ENCODE measurements around the gene MRGPRE.
"Not testable (repeated sequence)": the region's sequence is repeated elsewhere in the genome, so short reads cannot be mapped to it uniquely, and the experiment has no call there.

Gene MRGPRE, protein sequence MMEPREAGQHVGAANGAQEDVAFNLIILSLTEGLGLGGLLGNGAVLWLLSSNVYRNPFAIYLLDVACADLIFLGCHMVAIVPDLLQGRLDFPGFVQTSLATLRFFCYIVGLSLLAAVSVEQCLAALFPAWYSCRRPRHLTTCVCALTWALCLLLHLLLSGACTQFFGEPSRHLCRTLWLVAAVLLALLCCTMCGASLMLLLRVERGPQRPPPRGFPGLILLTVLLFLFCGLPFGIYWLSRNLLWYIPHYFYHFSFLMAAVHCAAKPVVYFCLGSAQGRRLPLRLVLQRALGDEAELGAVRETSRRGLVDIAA

DNA sequence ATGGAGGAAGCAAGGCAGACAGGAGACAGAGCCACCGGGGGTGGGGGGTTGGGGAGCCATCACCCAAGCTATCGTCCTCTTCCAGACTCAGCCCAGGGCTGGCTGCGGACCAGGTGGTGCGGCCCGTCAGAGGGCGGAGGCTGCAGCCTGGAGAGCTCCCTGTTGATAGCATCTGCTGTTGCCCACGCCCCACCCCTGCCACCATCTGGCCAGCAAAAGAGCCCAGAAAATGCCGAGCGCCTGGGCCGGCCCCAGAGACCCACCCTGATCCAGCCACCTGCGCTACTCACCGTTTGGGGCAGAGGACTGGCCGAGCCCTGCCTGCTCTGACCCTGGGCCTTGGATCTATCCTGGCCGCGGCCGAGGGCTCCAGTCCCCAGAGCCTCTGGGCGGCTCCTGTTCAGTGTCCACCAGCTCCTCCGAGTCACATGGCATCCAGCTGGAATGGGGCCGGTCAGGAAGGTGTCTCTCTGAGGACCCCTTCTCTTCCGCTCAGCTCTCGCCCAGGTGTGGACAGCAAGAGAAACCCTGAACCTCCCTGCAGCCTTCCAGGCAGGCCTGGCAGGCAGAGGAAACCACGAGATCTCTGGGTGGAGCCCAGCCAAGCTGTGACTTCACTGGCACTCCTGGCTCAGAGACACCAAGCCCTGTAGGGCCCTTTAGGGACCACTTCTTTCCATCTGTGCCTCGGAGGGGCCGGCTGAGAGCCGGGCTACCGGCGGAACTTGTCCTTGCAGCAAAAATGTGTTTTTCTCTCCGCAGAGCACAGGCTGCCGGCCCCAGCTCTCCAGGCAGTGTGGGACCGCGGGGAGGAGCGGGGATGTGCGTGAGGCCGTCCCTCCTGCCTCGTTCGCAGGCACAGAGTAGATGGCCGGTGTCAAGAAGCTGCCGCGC, at the start of gene MRGPRE:
MRGPRE (minus strand) TSS at position 567 of the 894 bp plus-strand sequence. CDS start 3,618 bp downstream, outside the sequence.
- peaks cover 37% of the 10 kb centered on the region for H3K27me3 Mint-ChIP-seq
- peak; percentile 17 for ATAC-seq
- peaks cover 4% of the 10 kb centered on the region for H3K9me3 Mint-ChIP-seq
- no peaks in the 10 kb centered on the region for H3K4me1 Mint-ChIP-seq
- H3K4me3 Mint-ChIP-seq = no peak within 1 kb of the TSS
- no peak within 1 kb of the TSS for H3K27ac Mint-ChIP-seq
- no peaks in the 10 kb centered on the region for H3K36me3 Mint-ChIP-seq

DNA sequence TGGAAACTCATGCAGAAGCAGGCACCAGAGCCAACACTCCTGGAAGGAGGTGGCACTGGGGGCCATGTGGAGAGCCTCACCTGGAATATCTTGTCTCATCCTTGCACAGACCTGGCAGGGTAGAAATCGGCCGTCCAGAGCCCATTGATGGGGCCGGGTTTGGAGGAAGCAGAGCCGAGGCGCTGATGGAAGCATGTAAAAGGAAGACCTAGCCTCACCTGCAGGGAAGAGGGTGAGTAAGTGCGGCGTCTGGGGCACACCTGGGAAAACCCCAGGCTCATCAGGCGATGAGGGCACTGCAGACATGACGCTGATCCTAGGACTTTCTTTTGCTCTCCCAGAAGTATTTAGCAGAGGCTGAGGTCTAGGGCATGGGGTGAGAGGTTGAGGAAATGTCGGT, 48.9 kb upstream of the MRGPRE start:
- not testable (repeated sequence) for H3K4me3 Mint-ChIP-seq, H3K27me3 Mint-ChIP-seq, H3K36me3 Mint-ChIP-seq, H3K9me3 Mint-ChIP-seq, H3K27ac Mint-ChIP-seq, ATAC-seq, H3K4me1 Mint-ChIP-seq

DNA sequence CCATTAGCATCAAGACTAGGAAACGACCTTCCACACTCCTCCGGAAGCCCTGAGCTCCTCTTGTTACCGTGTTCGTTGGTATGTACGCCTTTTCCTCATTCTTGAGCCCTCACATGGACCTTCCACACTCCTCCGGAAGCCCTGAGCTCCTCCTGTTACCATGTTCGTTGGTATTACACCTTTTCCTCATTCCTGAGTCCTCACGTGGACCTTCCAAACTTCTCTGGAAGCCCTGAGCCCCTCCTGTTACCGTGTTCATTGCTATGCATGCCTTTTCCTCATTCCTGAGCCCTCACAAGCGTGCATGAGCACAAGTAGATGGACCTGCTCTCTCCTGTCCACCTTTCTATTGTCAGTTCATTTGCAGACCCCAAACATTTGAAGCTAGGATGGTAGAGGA, 48.4 kb upstream of the MRGPRE start:
- not testable (repeated sequence) for ATAC-seq, H3K4me3 Mint-ChIP-seq, H3K9me3 Mint-ChIP-seq, H3K4me1 Mint-ChIP-seq, H3K36me3 Mint-ChIP-seq, H3K27ac Mint-ChIP-seq, H3K27me3 Mint-ChIP-seq

DNA sequence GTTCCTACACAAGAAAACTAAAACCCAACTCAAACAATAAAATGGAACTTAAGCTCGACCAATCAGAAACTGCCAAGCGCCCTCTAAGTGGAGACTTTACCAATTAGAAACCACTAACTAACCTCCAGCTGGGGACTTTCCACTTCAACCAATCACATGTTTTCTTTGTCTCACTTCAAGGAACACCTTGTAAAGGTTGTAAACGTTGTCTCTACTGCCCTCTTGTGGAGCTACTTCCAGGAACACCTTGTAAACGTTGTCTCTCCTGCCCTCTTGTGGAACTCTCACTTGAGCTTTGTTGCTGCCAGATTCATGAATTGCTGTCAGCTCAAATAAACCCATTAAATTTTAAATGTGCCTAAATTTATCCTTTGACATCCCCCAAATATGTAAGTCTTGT, 46.7 kb upstream of the MRGPRE start:
- H3K27ac Mint-ChIP-seq, ATAC-seq, H3K36me3 Mint-ChIP-seq, H3K4me3 Mint-ChIP-seq, H3K4me1 Mint-ChIP-seq, H3K27me3 Mint-ChIP-seq, H3K9me3 Mint-ChIP-seq: not testable (repeated sequence)

DNA sequence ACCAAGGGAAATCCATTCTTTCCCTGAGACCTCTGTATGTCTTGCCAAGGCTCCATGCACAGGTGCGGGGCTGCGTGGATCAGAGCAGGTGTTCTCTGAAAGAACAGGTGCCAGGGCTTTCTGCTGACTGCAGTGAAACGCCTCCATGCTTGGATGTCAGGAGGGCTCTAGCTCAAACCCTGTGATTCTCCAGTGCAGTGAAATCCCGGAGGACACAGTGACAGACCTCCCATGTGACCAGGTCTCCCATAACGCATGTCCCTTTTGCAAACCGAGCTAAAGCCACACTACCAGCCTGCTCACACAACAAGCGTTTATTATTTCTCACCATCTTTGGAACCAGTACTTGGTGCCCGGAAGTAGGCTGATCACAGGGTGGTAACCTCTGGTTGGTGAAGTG, 41.4 kb upstream of the MRGPRE start:
- H3K4me3 Mint-ChIP-seq, H3K27ac Mint-ChIP-seq, ATAC-seq, H3K4me1 Mint-ChIP-seq, H3K9me3 Mint-ChIP-seq, H3K36me3 Mint-ChIP-seq, H3K27me3 Mint-ChIP-seq: not testable (repeated sequence)

DNA sequence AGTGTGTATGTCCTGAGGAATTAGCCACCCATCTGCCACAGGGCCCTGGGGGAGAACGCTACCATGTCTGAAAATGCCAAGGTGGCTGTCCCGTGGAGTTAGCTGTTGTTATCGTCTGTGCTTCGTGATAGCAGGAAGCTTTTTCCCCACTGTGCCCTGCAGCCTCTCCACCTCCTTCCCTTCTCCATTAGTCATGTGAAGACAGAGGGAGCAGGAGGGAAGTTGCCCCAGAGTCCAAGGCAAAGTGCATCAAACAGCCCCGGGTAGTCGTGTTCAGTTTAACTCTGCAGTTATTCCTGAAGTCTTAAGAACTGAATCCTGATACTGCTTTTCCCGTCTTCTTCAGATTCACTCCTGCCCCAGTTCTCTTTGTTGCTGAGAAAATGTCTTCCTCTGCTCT, 30.3 kb upstream of the MRGPRE start:
- not testable (repeated sequence) for ATAC-seq, H3K36me3 Mint-ChIP-seq, H3K27ac Mint-ChIP-seq, H3K9me3 Mint-ChIP-seq, H3K4me3 Mint-ChIP-seq, H3K27me3 Mint-ChIP-seq, H3K4me1 Mint-ChIP-seq

DNA sequence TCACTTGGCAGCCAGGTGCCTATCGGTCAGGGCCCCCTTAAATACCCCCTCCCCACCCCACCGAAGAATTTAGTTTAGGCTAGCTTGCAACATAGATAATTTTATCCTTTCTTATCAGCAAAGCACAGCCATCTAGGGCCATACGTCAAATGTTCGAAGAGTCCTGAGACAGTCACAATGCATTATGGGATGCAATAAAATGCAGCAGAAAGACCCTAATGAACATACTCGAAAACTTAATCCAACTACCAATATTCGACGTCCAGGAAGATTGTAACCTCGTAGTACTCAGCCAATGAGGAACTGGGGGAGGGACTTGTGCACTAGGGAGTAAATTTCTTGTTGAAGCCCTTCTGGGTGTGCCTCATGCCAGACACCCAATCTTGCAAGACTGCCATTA, 29.6 kb upstream of the MRGPRE start:
- H3K27ac Mint-ChIP-seq, H3K4me1 Mint-ChIP-seq, H3K4me3 Mint-ChIP-seq, ATAC-seq, H3K36me3 Mint-ChIP-seq, H3K9me3 Mint-ChIP-seq: not testable (repeated sequence)
- peaks cover 10% of the 10 kb centered on the region for H3K27me3 Mint-ChIP-seq

DNA sequence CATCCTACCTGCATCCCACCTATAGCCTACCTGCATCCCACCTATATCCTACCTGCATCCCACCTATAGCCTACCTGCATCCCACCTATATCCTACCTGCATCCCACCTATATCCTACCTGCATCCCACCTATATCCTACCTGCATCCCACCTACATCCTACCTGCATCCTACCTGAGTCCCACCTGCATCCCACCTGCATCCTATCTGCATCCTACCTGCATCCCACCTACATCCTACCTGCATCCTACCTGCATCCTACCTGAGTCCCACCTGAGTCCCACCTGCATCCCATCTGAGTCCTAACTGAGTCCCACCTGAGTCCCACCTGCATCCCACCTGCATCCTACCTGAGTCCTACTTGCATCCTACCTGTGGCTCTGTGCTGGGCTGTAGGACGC, 25.3 kb upstream of the MRGPRE start:
- H3K27ac Mint-ChIP-seq, H3K9me3 Mint-ChIP-seq, H3K36me3 Mint-ChIP-seq, ATAC-seq, H3K4me3 Mint-ChIP-seq, H3K4me1 Mint-ChIP-seq: not testable (repeated sequence)
- peaks cover 10% of the 10 kb centered on the region for H3K27me3 Mint-ChIP-seq

DNA sequence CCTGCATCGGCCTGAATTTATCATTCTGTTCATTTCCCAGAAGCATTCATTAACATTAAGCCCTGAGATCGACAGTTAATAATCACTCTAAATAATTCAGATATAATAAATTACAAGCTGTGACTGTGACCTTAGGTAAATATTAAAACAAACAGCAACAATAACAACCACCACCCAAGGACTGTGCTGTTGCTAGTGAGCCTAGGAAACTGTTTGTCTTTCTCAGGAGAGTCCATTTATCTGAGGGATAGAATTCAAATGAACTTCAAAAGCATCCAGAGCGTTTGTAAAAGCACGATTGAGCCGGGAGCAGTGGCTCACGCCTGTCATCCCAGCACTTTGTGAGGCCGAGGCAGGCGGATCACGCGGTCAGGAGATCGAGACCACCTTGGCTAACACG, 23.0 kb upstream of the MRGPRE start:
- ATAC-seq, H3K27ac Mint-ChIP-seq, H3K4me1 Mint-ChIP-seq, H3K4me3 Mint-ChIP-seq, H3K36me3 Mint-ChIP-seq, H3K9me3 Mint-ChIP-seq: not testable (repeated sequence)
- H3K27me3 Mint-ChIP-seq = peaks cover 10% of the 10 kb centered on the region

DNA sequence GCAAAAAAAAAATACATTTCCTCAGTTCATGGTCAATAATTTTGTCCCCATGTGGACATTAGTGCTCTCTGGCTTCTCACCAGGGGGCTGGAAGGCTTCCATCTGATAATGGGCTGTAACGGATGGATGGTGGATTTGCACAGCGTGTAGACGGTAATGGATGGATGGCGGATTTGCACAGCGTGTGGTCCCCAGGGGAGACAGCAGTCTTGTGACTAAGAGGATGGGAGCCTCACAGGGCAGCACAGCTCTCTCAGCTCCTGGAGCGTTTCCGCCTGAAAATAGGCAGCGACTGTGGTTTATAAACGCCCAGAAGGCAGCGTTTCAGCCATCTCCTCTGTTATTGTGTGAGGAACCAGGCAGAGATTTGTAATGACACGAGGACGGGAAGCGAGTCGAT, 22.6 kb upstream of the MRGPRE start:
- H3K4me1 Mint-ChIP-seq, H3K9me3 Mint-ChIP-seq, H3K36me3 Mint-ChIP-seq, ATAC-seq, H3K27ac Mint-ChIP-seq, H3K4me3 Mint-ChIP-seq: not testable (repeated sequence)
- peaks cover 10% of the 10 kb centered on the region for H3K27me3 Mint-ChIP-seq

DNA sequence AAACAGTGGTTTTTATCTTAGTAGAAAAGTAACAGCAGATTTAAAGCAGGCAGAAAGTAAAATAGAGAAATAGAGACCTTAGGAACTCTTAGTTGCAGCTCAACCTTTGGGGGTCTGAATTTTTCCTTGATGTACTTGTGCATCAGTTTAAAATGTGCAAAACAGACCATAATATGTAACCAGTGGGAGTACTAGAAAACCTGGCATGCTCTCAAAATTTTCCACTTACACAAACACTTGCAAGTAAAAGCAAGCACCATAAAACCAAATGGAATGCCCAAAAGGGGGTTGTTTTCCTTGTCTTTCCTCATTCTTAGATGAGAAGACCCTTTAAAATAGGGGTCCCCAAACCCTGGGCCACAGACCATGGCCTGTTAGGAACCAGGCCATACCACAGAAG, 12.9 kb upstream of the MRGPRE start:
- H3K27ac Mint-ChIP-seq = no peak overlapping the region
- H3K4me3 Mint-ChIP-seq = no peak overlapping the region
- H3K36me3 Mint-ChIP-seq = no peaks in the 10 kb centered on the region

DNA sequence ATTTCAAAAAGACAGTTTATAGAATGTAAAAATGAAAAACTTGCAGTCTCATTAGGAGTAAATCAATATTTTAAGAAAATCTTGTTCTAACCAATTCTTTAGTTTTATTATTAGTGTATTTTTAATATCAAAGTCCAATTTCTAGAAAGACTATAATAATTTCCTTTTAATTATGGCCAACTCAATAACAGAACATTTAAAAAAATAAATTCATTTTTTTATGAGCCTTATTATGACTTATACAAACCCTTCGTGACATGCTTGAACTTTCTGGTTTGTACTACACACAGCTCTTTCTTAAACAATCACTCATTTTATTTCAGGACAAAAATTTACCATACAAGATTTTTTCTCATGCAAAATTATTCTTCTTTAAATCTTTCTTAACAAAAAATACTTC, 11.7 kb upstream of the MRGPRE start:
- Mint-ChIP-seq H3K36me3 (no peaks in the 10 kb centered on the region), H3K4me1 (no peaks in the 10 kb centered on the region), H3K4me3 (no peak overlapping the region), H3K27me3 (peaks cover 12% of the 10 kb centered on the region), H3K27ac (no peak overlapping the region), H3K9me3 (no peaks in the 10 kb centered on the region)
- no peak for ATAC-seq

More for the DNA sequence above, 12.9 kb upstream of the MRGPRE start:
- no peaks in the 10 kb centered on the region for H3K9me3 Mint-ChIP-seq
- no peaks in the 10 kb centered on the region for H3K4me1 Mint-ChIP-seq
- no peak for ATAC-seq
- peaks cover 12% of the 10 kb centered on the region for H3K27me3 Mint-ChIP-seq

DNA sequence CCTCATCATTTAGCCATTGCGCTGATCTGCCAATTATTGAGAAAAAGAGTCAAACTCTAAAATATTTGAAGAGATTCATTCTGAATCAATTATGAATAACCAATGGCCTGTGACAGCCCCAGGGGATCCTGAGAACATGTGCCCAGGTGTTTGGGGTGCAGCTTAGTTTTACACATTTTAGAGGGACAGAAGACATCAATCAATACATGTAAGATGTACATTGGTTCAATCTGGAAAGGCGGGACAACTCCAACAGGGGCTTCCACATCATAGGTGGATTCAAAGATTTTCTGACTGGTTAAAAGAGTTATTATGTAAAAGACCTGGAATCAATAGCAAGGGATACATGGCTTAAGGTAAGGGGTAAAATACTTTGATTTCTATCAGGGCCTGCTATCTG, 4.9 kb upstream of the MRGPRE start:
- ATAC-seq = no peak
- H3K27me3 Mint-ChIP-seq = peaks cover 12% of the 10 kb centered on the region
- H3K4me3 Mint-ChIP-seq = no peak overlapping the region
- no peaks in the 10 kb centered on the region for H3K36me3 Mint-ChIP-seq
- no peaks in the 10 kb centered on the region for H3K4me1 Mint-ChIP-seq
- peaks cover 4% of the 10 kb centered on the region for H3K9me3 Mint-ChIP-seq
- H3K27ac Mint-ChIP-seq = no peak overlapping the region

DNA sequence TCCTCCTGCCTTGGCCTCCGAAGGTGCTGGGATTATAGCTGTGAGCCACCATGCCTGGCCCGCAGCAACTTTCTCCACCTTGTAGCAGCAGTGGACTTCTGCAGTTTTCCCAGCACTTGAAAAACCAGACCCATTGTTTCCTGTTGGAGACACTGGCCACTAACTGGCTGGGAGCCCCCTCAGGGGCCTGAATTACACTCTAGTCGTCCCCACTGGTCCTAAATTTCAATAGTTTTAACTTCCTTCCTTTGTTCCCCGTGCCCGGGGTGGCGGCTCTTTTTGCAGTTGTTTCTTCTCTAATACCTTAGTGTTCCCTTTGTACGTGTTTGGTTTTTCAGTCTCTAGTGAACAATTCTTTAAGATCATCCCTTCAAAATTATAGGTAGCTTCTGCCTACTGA, 2.6 kb upstream of the MRGPRE start:
- no peak for ATAC-seq
- H3K27ac Mint-ChIP-seq = no peak overlapping the region
- H3K4me3 Mint-ChIP-seq = no peak overlapping the region
- peaks cover 23% of the 10 kb centered on the region for H3K27me3 Mint-ChIP-seq
- no peaks in the 10 kb centered on the region for H3K36me3 Mint-ChIP-seq
- H3K4me1 Mint-ChIP-seq = no peaks in the 10 kb centered on the region
- peaks cover 4% of the 10 kb centered on the region for H3K9me3 Mint-ChIP-seq

DNA sequence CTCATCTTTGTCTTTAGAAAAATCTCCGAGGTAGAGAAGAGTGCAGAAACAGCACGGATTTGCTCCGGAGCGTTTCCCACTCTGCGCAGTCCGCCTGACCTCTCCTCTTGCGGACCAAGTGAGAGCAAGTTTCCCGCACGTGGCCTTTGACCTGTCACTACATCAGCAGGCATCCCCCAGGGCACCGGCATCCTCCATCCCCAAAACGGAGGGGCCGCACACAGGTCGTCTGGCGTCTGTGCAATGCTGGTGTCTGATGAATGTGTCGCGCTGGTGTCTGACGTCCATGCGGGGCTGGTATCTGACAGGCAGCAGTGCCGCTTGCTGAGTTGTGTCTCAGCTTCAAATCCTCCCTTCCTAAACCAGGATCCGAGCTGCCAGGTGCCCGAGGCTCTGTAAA, 739 bp upstream of the MRGPRE start:
- Mint-ChIP-seq H3K27ac (no peak overlapping the region), H3K27me3 (peaks cover 29% of the 10 kb centered on the region), H3K4me3 (no peak overlapping the region), H3K9me3 (peaks cover 4% of the 10 kb centered on the region), H3K36me3 (no peaks in the 10 kb centered on the region), H3K4me1 (no peaks in the 10 kb centered on the region)
- ATAC-seq = no peak

DNA sequence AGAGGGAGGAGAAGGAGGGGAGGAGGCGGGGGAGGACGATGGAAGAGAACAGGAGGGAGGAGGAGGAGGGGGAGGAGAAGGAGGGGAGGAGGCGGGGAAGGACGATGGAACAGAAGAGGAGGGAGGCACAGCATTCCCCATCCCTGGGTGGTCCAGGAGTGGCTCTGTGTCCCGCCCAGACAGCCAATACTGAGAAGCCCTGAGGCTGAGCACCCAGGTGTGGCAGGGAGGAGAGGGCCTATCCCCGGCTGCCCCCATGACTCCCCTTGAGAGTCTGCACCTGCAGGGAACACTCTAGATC, 717 bp downstream of the MRGPRE start:
- Mint-ChIP-seq H3K27me3 (peaks cover 43% of the 10 kb centered on the region), H3K9me3 (peaks cover 4% of the 10 kb centered on the region), H3K4me1 (no peaks in the 10 kb centered on the region), H3K27ac (no peak overlapping the region), H3K36me3 (no peaks in the 10 kb centered on the region), H3K4me3 (no peak overlapping the region)
- ATAC-seq = no peak
